GM12801 (cell line): Measurements from ENCODE around the gene ZNF319.

ENCODE experiments used
- CTCF ChIP-seq: IDR thresholded peaks from one replicate; pipeline ENCODE4 v1.5.1; 2011; ENCODE audit warnings: control low read depth; ENCODE audit not compliant: insufficient read length; ENCODE audit errors: extremely low read depth

Gene ZNF319

GRCh38 chr16:57981636-57982035, 18.8 kb downstream of the ZNF319 start:
- TF ChIP-seq CTCF = no peak

- TF ChIP-seq CTCF = no peak
Observed at GRCh38 chr16:57979006-57979585, 21.4 kb downstream of the ZNF319 start.

GRCh38 chr16:57977418-57978069, 22.9 kb downstream of the ZNF319 start:
- no peak for TF ChIP-seq CTCF

GRCh38 chr16:57976331-57976796, 24.1 kb downstream of the ZNF319 start:
- TF ChIP-seq CTCF = no peak

- no peak for TF ChIP-seq CTCF
Observed at GRCh38 chr16:57972306-57972705, 28.2 kb downstream of the ZNF319 start.

GRCh38 chr16:57971848-57972247, 28.6 kb downstream of the ZNF319 start:
- TF ChIP-seq CTCF = no peak

- TF ChIP-seq CTCF = no peak
Observed at GRCh38 chr16:57970970-57971369, 29.5 kb downstream of the ZNF319 start, which contains the start of gene CNGB1. CNGB1 (minus strand) TSS chr16:57971128; CDS start chr16:57967286, 3,842 bp downstream.
